Mammary epithelial cell (primary cell): ENCODE results near the gene CSN3.
"Not testable (repeated sequence)": the region's sequence is repeated elsewhere in the genome, so short reads cannot be mapped to it uniquely, and the experiment has no call there.

Experiments
- EZH2 ChIP-seq: IDR thresholded peaks from 2 replicates; pipeline ENCODE4 v1.6.1; 2012; ENCODE audit warnings: low read length, inconsistent platforms, borderline replicate concordance
- TF ChIP-seq, protein P1 (sequence below), 2 donors: IDR thresholded peaks in 1 of 2; conservative IDR thresholded peaks in 1 of 2; 2 replicates each; pipeline ENCODE4 v1.5.1; 2011 to 2012; ENCODE audit warnings: inconsistent platforms in 2 of 2, low read length in 2 of 2, mild to moderate bottlenecking in 2 of 2, control low read depth in 1 of 2, low read depth in 1 of 2; ENCODE audit not compliant: insufficient read depth in 1 of 2; ENCODE audit errors: extremely low read depth in 1 of 2

DNA sequence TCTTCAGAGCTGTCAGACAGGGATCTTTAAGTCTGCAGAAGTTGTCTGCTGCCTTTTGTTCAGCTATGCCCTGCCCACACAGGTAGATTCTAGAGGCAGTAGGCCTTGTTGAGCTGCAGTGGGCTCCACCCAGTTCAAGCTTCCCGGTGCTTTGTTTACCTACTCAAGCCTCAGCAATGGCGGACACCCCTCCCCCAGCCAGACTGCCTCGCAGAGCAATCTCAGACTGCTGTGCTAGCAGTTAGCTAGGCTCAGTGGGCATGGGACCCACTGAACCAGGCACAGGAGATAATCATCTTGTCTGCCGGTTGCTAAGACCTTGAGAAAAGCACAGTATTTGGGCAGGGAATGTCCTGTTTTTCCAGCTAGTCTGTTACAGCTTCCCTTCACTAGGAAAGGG lies 29.6 kb upstream of the CSN3 start:
- not testable (repeated sequence) for TF ChIP-seq EZH2
- TF ChIP-seq, protein P1, sequence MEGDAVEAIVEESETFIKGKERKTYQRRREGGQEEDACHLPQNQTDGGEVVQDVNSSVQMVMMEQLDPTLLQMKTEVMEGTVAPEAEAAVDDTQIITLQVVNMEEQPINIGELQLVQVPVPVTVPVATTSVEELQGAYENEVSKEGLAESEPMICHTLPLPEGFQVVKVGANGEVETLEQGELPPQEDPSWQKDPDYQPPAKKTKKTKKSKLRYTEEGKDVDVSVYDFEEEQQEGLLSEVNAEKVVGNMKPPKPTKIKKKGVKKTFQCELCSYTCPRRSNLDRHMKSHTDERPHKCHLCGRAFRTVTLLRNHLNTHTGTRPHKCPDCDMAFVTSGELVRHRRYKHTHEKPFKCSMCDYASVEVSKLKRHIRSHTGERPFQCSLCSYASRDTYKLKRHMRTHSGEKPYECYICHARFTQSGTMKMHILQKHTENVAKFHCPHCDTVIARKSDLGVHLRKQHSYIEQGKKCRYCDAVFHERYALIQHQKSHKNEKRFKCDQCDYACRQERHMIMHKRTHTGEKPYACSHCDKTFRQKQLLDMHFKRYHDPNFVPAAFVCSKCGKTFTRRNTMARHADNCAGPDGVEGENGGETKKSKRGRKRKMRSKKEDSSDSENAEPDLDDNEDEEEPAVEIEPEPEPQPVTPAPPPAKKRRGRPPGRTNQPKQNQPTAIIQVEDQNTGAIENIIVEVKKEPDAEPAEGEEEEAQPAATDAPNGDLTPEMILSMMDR (conservative IDR thresholded peaks at IDR 0.05 in 1 of 2, IDR thresholded peaks at IDR 0.05 in 1 of 2; ENCODE audit: extremely low read depth in 1 of 2, insufficient read depth in 1 of 2, low read depth in 1 of 2, low read length in 2 of 2) = not testable (repeated sequence)
